Adipocyte (in vitro differentiated cells): ENCODE measurements around the gene SUGCT.

Source experiments
- DNase-seq: peaks from one replicate; pipeline ENCODE4 v3.0.0-alpha.2; 2015; ENCODE audit warnings: low read depth
- H3K27me3 ChIP-seq: replicated peaks from 2 replicates; pipeline ENCODE4 v1.7.0; 2013; ENCODE audit warnings: mild to moderate bottlenecking, low read length, moderate library complexity; ENCODE audit not compliant: control insufficient read depth, insufficient read depth
- H3K36me3 ChIP-seq: 2 replicates; pipeline ENCODE4 v1.7.0; 2013; ENCODE audit warnings: low read length, mild to moderate bottlenecking, moderate library complexity; ENCODE audit not compliant: control insufficient read depth, insufficient read depth, severe bottlenecking
- H3K4me1 ChIP-seq: 2 replicates; pipeline ENCODE4 v1.7.0; 2013; ENCODE audit warnings: mild to moderate bottlenecking, low read length, moderate library complexity; ENCODE audit not compliant: control insufficient read depth, insufficient read depth
- H3K4me3 ChIP-seq: 2 replicates; pipeline ENCODE4 v1.7.0; 2013; ENCODE audit warnings: mild to moderate bottlenecking, low read length, moderate library complexity
- H3K9ac ChIP-seq: 2 replicates; pipeline ENCODE4 v1.7.0; 2013; ENCODE audit warnings: mild to moderate bottlenecking, low read length, moderate library complexity
- H3K9me3 ChIP-seq: 2 replicates; pipeline ENCODE4 v1.7.0; 2013; ENCODE audit warnings: mild to moderate bottlenecking, low read length, moderate library complexity; ENCODE audit not compliant: control insufficient read depth

The SUGCT gene

DNA sequence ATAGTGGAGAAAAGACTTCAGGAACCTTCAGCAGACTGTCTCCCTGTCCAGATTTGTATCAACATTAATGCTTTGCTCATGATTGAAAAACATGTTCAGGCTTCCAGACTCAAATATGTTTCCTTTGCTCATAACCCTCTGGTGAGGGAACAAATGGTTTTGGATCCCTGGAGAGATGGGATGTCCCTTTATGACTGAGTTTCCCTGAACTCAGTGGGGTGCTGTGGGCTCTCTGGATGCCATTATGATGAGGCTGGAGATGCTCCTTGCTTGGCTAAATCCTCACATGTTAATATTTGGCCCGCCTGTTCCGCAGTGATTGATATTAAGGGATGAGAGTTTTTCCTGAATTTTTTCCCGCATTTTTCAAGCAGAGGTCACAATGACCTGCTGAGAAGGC, 749.4 kb downstream of the SUGCT start:
- no peak for DNase-seq
- no peak overlapping the region for H3K9ac ChIP-seq
- no peak overlapping the region for H3K4me3 ChIP-seq
- H3K4me1 ChIP-seq = peaks cover 27% of the 10 kb centered on the region
- no peaks in the 10 kb centered on the region for H3K9me3 ChIP-seq
- H3K27me3 ChIP-seq = no peaks in the 10 kb centered on the region
- no peaks in the 10 kb centered on the region for H3K36me3 ChIP-seq

DNA sequence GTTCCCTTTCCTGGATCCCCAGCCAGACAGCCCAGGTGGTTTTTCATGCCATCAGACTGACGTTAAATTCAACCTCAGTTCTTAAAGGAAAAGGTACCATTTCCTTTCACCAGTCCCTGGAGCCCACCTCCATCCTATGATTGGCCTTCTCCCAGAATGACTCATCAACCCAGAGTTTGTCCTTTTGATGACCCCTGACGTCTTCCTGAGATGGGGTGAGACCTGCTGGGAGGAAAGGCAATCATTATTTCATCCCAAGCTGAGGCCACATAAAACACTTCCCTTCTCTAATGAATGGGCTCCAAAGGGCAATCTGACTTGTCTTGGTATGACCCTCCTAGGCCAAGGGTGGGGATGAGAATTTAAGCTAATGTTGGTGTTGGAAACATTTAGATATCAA, 750.7 kb downstream of the SUGCT start:
- Histone ChIP-seq H3K27me3 (no peaks in the 10 kb centered on the region), H3K9me3 (no peaks in the 10 kb centered on the region), H3K9ac (no peak overlapping the region), H3K36me3 (no peaks in the 10 kb centered on the region), H3K4me1 (peaks cover 24% of the 10 kb centered on the region), H3K4me3 (no peak overlapping the region)
- DNase-seq = no peak

DNA sequence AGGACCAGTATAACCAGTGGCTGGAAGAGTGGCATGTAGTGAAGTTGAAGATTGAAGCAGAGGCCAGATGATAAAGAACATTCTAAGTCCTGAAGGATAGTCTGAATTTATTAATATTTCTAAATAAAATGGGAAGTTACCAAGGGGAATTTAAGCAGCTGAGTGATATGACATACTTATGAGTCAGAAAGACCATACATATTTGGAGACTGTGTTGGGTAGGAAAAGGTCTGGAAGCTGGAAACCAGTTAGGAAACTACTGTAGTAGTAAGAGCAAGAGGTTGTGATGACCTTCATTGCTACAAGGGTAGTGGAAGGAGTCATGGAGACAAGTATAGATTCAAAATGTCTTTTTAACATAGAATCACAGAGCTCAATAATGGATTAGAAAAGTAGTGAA, 752.3 kb downstream of the SUGCT start:
- DNase-seq = peak; percentile 10
- Histone ChIP-seq H3K27me3 (no peaks in the 10 kb centered on the region), H3K36me3 (no peaks in the 10 kb centered on the region)

DNA sequence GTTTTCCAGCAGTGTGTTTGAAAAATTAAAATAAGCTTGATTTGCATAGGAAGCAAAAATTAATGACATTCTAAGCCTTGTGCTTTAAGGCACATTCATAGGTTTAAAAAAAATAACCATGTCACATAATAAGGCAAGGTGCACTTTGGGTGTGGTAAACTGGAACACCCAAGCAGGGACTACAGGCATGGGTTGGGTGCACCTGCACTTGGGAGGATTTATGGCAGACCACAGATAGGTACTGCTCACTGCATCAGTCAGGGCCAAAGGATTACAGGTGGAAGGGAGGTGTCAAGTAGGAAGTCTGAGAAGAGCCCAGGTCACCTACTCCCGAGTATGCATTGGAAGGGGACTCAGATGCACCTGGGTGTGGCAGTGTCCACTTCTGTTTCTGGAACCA, 753.7 kb downstream of the SUGCT start:
- Histone ChIP-seq H3K9me3 (peaks cover 11% of the 10 kb centered on the region), H3K36me3 (no peaks in the 10 kb centered on the region), H3K4me3 (no peak overlapping the region), H3K27me3 (no peaks in the 10 kb centered on the region), H3K9ac (no peak overlapping the region), H3K4me1 (peaks cover 14% of the 10 kb centered on the region)
- no peak for DNase-seq

More for the DNA sequence above, 752.3 kb downstream of the SUGCT start:
- H3K4me1 ChIP-seq = peaks cover 22% of the 10 kb centered on the region
- no peak overlapping the region for H3K9ac ChIP-seq
- H3K9me3 ChIP-seq = peaks cover 11% of the 10 kb centered on the region
- no peak overlapping the region for H3K4me3 ChIP-seq

DNA sequence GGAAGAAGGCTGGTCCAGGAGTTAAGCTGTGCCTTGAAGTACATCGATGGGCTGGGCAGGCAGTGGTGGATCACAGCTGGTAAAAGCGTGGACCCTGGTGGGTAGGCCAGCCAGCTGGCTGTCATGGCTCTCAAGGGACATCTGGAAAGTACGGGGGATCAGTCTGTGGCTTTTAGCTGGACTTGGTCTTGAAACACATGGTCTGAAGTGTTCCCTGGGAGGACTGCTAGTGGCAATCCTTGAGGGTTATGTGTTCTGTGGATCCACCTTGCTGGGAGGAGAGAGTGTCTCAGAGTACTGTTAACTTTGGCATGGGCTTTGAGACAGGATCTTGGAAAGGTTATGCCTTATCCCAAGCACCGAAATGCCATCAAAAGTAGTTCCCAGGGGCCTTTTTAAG, 754.3 kb downstream of the SUGCT start:
- no peak for DNase-seq
- peaks cover 11% of the 10 kb centered on the region for H3K9me3 ChIP-seq
- H3K27me3 ChIP-seq = no peaks in the 10 kb centered on the region
- H3K9ac ChIP-seq = no peak overlapping the region
- H3K4me3 ChIP-seq = no peak overlapping the region
- no peaks in the 10 kb centered on the region for H3K36me3 ChIP-seq
- peaks cover 8% of the 10 kb centered on the region for H3K4me1 ChIP-seq

DNA sequence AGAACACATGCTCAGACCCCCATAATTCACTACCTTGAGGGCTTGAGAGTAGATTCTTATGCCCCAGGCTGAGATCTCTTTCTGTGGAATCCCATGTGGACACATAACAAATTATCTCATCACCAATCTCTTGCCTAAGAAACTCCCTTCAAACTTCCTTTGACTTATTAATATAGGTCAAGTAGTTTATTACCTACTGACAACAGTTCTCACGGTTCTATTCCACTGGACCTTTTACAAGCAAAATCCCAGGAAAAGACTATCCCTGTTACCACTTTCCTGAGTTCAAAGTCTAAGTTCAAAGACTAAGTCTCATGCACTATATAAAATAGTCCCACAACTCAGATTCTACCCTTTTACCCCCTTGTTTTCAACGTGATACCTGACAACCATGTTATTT, 754.7 kb downstream of the SUGCT start:
- Histone ChIP-seq H3K4me3 (no peak overlapping the region), H3K9ac (no peak overlapping the region), H3K36me3 (no peaks in the 10 kb centered on the region), H3K9me3 (peaks cover 11% of the 10 kb centered on the region), H3K4me1 (peaks cover 4% of the 10 kb centered on the region), H3K27me3 (no peaks in the 10 kb centered on the region)
- no peak for DNase-seq

DNA sequence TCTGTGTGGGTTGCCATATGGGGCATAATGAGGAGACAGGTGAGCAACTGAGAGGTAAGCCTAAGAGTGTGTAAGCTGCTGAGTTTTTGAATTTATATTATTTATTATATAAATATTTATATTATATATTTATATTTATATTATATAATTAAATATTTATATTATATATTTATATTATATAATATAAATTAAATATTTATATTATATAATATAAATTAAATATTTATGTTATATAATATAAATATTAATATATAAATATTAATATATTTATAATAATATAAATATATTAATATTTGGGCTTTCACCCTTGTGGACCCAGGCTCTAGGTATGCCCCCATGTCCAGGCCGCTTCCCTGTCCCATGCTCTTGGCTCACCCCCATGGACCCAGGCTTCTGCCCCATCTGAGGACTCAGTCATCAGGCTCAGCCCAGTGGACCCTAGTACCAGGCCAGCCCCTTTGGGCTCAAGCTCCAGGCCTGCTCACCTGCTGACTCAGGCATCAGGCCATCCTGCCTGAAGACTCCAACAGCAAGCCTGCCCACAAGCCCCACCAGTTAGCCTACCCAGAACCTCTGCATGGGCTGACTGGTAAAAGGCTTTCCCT, 755.4 kb downstream of the SUGCT start:
- Histone ChIP-seq H3K27me3 (no peaks in the 10 kb centered on the region), H3K4me3 (no peak overlapping the region), H3K9me3 (peaks cover 11% of the 10 kb centered on the region), H3K4me1 (peaks cover 4% of the 10 kb centered on the region), H3K9ac (no peak overlapping the region), H3K36me3 (no peaks in the 10 kb centered on the region)
- no peak for DNase-seq

DNA sequence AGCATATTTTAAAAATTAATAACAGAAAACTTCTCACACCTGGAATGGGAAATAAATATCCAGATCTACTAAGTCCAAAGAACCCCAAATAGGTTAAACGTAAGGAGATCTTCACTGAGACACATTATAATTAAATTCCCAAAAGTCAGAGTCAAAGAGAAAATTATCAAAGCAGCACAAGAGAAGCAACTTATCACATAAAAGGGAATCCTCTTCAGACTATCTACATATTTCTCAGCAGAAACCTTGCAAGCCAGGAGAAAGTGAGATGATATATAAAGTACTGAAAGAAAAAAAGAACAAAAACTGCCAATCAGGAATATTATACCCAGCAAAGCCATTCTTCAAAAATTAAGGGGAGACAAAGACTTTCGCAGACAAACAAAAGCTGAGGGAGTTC, 756.4 kb downstream of the SUGCT start:
- Histone ChIP-seq H3K27me3 (no peaks in the 10 kb centered on the region), H3K4me1 (peaks cover 4% of the 10 kb centered on the region), H3K4me3 (no peak overlapping the region), H3K9ac (no peak overlapping the region), H3K36me3 (no peaks in the 10 kb centered on the region), H3K9me3 (peaks cover 18% of the 10 kb centered on the region)
- no peak for DNase-seq

DNA sequence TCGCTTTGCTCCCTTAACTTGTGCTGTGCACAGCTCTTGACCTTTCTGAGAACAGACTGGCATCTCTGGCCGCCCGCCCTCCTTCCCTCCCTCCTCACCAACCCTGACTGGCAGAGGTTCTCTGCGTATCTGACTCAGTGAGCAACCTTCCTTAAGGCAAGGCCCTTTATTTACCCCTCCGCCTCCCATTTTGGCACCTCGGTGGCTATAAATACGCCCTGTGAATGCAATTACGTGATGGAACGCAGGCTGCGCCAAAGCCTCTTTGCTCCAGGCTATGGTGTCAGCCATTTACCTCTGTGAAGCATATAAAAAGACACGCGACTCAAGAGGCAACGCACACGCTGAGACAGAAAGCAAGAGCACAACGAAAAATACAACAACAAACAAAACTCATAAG, 764.3 kb downstream of the SUGCT start:
- Histone ChIP-seq H3K4me3 (no peak overlapping the region), H3K9me3 (peaks cover 14% of the 10 kb centered on the region), H3K4me1 (no peaks in the 10 kb centered on the region), H3K27me3 (no peaks in the 10 kb centered on the region), H3K9ac (no peak overlapping the region), H3K36me3 (no peaks in the 10 kb centered on the region)
- DNase-seq = no peak

DNA sequence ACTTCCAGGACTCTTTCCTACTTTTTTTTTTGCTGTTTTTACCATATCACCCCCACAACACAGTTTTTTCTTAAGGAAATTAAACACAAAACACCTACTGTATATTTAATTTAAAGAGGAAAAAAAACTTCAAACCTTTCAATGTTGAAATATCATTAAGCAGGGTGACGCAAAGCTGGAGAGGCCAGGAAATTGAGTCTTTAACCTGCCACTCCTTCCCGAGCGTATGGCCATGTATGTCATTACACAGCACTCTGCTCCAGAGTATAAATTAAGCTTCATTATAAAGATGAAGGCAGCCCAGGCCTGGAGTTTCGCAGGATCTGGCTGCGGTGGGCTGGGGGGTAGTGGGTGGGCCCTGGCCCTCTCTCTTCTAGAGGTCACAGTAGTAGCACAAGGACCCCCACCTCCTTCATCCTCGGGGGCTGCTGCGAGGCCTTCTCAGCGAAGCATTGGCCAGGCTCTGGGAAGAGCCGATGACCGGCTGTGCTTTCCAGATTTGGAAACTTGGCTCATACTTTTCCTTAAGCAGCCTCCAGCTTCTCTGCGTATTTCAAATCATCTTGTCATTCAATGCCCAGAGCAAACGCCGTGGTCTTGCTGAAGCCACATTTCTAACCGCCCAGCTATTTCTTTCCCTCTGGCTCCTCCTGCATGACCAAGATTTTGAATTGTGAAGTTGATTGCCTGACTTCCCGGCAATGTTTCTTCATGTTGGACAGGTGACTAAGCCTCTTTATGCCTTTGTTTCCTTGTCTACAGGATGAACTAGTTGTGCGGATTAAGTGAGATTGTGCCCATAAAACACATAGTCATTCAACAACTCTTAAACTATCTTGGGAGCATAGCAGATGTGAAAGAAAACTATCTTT, 765.1 kb downstream of the SUGCT start:
- peaks cover 14% of the 10 kb centered on the region for H3K9me3 ChIP-seq
- no peaks in the 10 kb centered on the region for H3K4me1 ChIP-seq
- DNase-seq = no peak
- no peak overlapping the region for H3K9ac ChIP-seq
- no peaks in the 10 kb centered on the region for H3K36me3 ChIP-seq
- H3K4me3 ChIP-seq = no peak overlapping the region
- no peaks in the 10 kb centered on the region for H3K27me3 ChIP-seq

DNA sequence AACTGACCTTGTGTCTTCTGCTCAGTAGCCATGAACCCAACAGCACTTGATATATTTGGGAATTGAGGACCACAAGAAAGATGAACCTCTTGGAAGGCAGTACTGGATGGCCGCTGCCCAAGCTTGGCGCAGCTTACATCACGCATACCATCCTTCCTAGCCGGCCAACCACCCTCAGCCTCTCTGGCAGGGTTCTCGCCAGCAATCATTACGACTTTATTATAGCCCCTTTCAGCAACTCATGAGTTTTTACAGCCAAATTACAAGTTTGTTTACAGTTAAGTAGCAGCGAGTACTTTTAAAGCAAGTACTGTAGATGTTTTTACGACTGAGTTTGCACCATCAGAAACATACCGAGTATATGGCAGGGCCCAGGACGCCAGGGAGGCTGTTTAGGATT, 769.1 kb downstream of the SUGCT start:
- H3K9ac ChIP-seq = no peak overlapping the region
- no peaks in the 10 kb centered on the region for H3K9me3 ChIP-seq
- H3K4me3 ChIP-seq = no peak overlapping the region
- H3K36me3 ChIP-seq = no peaks in the 10 kb centered on the region
- no peaks in the 10 kb centered on the region for H3K27me3 ChIP-seq
- no peak for DNase-seq
- no peaks in the 10 kb centered on the region for H3K4me1 ChIP-seq
